HG03565 (cell line): Measurements from ENCODE around the gene TM9SF2.
"Not testable (repeated sequence)": the region's sequence is repeated elsewhere in the genome, so short reads cannot be mapped to it uniquely, and the experiment has no call there.

Experiments used
- ATAC-seq: cut with Tn5 transposase; IDR thresholded peaks from one replicate; pipeline ENCODE4 v1.9.1; 2021; ENCODE audit warnings: mild to moderate bottlenecking, moderate library complexity; ENCODE audit not compliant: unreplicated experiment

Gene TM9SF2

GRCh38 chr13:99501184-99501847 lies at the start of gene TM9SF2:
Gene TM9SF2, plus strand, starts transcription at chr13:99501472. Its CDS starts 135 bp downstream, at chr13:99501607.
- ATAC-seq: peak; percentile 33

GRCh38 chr13:99454518-99455183 lies 46.6 kb upstream of the TM9SF2 start:
- ATAC-seq: no peak

- ATAC-seq: no peak
Observed at GRCh38 chr13:99459099-99459850, 42.0 kb upstream of the TM9SF2 start.

GRCh38 chr13:99460802-99461201 lies 40.5 kb upstream of the TM9SF2 start:
- ATAC-seq: not testable (repeated sequence)

GRCh38 chr13:99463646-99464397 lies 37.5 kb upstream of the TM9SF2 start:
- no peak for ATAC-seq

- ATAC-seq: no peak
Observed at GRCh38 chr13:99464441-99464949, 36.8 kb upstream of the TM9SF2 start.

GRCh38 chr13:99465454-99465853 lies 35.8 kb upstream of the TM9SF2 start:
- ATAC-seq: no peak

GRCh38 chr13:99467764-99468163 lies 33.5 kb upstream of the TM9SF2 start:
- ATAC-seq: no peak

GRCh38 chr13:99469041-99469440 lies 32.2 kb upstream of the TM9SF2 start:
- no peak for ATAC-seq

- ATAC-seq: no peak
Observed at GRCh38 chr13:99470027-99470426, 31.2 kb upstream of the TM9SF2 start.

GRCh38 chr13:99471221-99472121 lies 29.8 kb upstream of the TM9SF2 start:
- ATAC-seq: no peak

GRCh38 chr13:99472122-99472440 lies 29.2 kb upstream of the TM9SF2 start:
- no peak for ATAC-seq

GRCh38 chr13:99473515-99473914 lies 27.8 kb upstream of the TM9SF2 start:
- ATAC-seq: no peak

- ATAC-seq: no peak
Observed at GRCh38 chr13:99476648-99477047, 24.6 kb upstream of the TM9SF2 start.

- no peak for ATAC-seq
Observed at GRCh38 chr13:99477493-99477892, 23.8 kb upstream of the TM9SF2 start.

GRCh38 chr13:99481366-99481765 lies 19.9 kb upstream of the TM9SF2 start:
- ATAC-seq: no peak

- no peak for ATAC-seq
Observed at GRCh38 chr13:99484473-99484872, 16.8 kb upstream of the TM9SF2 start.

GRCh38 chr13:99486996-99487395 lies 14.3 kb upstream of the TM9SF2 start:
- ATAC-seq: no peak

GRCh38 chr13:99489028-99489427 lies 12.2 kb upstream of the TM9SF2 start:
- no peak for ATAC-seq

GRCh38 chr13:99491750-99492149 lies 9.5 kb upstream of the TM9SF2 start:
- ATAC-seq: not testable (repeated sequence)
